Dedifferentiated amniotic fluid mesenchymal stem cell (primary cell): ENCODE results near the gene SLC5A11.
"Not testable (repeated sequence)": the region's sequence is repeated elsewhere in the genome, so short reads cannot be mapped to it uniquely, and the experiment has no call there.

Experiments
- DNase-seq: peaks from one replicate; pipeline ENCODE4 v3.0.0-alpha.2; 2016; ENCODE audit errors: extremely low spot score

SLC5A11 gene

DNA sequence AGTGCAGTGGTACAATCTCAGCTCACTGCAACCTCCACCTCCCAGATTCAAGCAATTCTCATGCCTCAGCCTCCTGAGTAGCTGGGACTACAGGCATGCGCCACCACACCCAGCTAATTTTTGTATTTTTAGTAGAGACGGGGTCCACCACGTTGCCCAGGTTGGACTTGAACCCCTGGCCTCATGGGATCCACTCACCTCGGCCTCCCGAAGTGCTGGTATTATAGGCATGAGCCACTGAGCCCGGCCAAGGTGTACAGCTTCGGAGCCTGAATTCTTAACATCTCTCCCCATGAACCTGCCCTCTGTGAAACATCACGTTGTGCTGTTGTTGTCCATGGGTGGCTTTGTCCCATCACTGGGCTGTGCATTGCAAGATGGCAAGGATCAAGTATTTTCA lies 11.1 kb downstream of the SLC5A11 start:
- not testable (repeated sequence) for DNase-seq

DNA sequence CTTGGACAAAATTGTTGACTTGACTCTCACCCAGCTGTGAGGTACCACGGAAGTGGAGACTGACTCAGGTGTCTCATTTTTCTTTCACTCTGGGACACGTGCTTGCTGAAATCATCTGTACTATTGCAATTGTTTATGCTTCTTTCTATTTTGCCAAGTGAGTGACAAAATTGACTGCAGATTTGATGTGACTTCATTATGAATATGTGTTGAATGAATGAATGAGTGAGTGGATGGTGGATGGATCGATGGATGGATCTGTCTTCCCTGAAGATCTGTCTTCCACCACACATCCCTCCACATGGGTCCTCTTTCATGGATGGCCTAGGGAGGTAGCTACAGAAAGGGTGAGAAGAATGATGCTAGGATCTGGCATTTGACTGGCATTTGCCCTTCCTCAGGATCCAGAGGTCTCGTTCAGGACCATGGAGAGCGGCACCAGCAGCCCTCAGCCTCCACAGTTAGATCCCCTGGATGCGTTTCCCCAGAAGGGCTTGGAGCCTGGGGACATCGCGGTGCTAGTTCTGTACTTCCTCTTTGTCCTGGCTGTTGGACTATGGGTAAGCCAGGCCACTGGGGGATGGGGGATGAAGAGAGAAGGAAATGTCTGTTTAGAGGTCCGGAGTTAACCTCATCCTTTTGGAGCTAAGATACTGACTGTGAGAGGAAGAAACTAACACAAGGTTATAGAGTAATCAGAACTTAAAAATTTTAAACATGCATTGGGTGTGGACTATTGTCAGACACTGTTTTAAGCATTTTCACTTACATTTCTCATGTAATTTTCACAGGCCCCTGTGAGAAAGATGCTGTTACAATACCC lies 12.7 kb downstream of the SLC5A11 start:
- DNase-seq = peak; percentile 17

DNA sequence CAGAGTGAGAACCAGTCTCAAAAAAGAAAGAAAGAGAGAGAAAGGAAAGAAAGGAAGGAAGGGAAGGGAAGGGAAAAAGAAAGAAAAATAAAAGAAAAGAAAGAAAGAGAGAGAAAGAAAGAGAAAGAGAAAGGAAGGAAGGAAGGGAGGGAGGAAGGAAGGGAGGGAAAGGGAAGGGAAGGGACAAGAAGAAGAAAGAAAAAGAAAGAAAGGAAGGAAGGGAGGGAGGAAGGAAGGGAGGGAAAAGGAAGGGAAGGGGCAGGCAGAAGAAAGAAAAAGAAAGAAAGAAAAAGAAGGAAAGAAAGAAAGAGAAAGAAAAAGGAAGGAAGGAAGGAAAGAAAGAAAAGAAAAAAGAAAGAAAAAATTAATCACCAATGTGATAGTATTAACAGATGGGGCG lies 15.7 kb downstream of the SLC5A11 start:
- DNase-seq = no peak

DNA sequence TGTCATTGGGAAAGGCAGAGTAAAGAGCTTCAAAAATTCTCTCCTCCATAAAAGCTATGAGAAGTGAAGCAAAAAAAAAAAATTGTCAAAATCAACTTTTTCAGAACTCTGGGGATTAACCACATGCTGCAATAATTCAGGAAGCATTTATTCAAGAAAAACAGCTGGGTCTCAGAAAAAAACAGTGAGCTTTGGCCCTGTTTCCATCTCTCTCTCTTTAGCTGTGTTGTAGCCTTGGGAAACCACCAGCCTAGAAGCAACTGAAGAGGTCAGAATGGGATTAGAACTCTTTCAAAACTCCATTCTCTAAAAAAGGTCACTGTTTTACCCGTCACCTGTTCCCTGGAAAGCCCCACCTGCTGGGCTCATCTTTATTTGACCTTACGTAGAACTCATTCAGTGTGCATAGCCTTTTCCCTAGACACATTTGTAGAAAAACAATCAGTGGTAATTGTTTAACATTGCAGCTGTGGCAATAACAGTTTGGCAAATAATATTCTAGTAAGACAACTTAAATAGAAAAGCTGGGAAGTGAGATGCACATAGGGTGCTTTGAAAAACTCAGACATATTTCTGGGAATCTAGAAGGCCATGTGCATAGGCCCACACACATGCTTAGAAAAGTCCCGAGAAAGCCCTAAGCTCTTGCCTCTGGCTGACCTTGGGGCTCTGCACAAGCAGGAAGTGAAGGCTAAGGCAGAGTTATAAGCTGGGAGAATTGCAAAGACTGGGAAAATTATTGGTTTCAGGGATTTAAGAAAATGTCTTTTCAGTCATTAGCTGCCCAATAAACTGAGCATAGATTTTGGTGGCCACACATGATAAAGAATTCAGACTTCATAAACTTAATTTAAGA lies 18.0 kb downstream of the SLC5A11 start:
- DNase-seq = no peak

DNA sequence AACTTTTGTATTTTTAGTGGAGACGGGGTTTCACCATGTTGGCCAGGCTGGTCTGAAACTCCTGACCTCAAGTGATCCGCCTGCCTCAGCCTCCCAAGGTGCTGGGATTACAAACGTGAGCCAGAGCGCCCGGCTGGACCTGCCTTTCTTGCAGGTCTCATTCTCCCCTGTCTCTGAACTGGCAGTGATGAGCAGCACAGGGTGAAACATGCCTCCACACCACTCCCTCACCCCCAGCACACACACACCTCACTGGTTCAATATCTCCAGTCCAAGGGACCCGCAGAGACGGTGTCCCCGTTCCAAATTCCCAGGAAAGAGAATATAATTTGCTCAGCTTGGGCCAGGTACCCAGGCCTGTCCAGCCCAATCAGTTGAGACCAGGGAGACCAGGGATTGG lies 23.3 kb downstream of the SLC5A11 start:
- DNase-seq = no peak

DNA sequence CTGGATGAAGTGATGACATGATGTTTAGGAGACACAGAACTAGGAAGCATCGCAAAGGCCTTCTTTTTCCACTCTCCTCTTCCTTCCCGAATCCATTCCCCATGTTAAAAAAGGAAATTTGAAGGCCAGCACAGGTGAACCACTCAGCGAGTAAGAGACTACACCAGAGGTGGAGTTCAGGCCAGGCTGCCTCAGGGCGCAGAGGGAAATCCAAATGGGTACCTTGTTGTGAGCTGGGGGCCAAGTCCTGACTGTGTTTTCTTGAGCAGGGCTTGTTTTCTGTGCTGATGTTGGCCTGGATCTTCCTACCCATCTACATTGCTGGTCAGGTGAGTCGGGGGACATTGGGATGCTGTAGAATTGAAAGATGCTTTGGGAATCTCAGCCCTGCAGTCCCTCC lies 26.1 kb downstream of the SLC5A11 start:
- DNase-seq = no peak

DNA sequence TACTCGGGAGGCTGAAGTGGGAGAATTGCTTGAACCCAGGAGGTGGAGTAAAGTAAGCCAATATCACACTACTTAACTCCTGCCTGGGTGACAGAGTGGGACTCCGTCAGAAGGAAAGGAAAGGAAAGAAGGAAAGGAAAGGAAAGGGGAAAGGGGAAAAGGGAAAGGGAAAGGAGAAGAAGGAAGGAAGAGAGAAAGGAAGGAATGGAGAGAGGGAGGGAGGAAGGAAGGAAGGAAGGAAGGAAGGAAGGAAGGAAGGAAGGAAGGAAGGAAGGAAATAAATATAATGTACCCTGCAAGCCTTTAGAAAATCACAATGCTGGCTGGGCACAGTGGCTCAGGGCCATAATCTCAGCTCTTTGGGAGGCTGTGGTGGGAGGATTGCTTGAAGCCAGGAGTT lies 27.3 kb downstream of the SLC5A11 start:
- no peak for DNase-seq

DNA sequence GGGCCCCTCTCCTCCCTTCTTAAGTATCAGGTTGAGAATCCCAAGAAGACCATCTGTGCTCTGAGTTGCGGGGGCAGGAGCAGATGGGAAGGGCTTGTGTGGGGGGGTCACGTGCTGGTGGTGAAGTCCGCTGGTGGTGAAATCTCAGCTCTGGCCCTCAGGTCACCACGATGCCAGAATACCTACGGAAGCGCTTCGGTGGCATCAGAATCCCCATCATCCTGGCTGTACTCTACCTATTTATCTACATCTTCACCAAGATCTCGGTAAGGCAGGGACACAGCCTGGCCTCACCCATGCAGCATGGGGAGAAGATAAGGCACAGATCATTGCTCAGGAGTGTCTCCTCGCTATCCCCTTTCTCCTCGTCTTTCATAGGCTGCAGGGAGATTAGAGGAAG lies 29.7 kb downstream of the SLC5A11 start:
- DNase-seq = no peak

DNA sequence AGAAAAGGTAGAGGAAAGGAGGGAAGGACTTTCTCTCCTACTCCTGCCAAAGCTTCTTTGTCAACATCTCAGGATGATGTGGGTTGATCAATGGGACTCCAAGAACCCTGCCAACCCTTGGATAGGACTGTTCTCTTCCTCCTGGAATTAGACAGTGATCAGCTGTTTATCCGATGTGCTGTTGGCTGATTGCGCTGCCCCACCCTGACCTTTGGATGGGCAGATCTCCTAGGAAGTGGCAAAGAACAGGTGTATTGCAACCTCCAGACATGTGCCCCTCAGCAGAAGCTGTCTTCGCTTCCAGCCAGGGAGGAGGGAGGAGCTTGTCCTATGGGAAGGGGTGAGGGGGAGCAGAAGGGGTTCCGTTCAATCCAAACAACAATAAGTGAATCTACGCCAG lies 30.5 kb downstream of the SLC5A11 start:
- no peak for DNase-seq

DNA sequence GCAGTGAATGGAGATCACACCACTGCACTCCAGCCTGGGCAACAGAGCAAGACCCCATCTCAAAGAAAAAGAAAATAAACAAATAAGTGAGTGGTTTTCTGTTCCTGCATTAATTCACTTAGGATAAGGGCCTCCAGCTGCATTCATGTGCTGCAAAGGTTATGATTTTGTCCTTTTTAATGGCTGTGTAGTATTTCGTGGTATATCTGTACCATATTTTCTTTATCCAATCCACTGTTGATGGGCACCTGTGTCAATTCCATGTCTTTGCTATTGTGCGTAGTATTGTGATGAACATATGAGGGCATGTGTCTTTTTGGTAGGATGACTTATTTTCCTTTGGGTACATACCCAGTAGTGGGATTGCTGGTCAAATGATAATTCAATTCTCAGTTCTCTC lies 33.9 kb downstream of the SLC5A11 start:
- DNase-seq = no peak

DNA sequence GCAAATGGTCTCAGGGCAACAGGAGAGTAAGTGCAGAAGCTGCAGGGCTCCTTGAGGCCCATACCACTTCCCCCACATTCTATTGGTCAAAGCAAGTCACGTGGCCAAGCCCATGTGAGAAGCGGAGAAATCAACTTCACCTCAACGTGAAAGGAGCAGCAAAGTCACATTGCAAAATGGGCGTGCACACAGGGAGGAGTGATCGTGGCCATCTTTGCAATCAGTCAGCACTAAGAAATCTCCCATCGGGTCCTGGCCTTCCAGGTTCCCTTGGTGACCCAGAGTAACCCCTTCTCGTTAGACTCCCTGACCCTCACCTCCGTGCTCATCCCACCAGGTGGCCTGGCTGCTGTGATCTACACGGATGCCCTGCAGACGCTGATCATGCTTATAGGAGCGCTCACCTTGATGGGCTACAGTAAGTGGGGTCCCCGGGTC lies 38.0 kb downstream of the SLC5A11 start:
- DNase-seq = no peak

DNA sequence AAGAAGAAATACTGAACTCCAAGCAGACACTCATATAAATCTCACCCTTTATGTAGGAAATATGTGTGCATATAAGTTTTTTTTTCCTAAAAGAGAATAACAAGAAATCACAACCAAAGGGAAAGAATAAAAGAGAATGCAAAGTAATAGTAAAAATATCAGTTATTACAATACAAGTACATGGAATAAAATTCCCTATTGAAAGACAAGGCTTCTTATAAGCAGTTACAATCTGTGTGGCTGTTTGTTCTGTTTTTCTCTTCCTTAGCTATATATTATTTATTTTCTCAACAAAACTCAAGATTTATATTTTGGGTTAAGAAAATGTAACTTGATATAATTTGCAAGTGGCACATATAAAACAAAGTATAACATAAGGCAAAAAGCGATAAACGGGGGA lies 41.7 kb downstream of the SLC5A11 start:
- no peak for DNase-seq

DNA sequence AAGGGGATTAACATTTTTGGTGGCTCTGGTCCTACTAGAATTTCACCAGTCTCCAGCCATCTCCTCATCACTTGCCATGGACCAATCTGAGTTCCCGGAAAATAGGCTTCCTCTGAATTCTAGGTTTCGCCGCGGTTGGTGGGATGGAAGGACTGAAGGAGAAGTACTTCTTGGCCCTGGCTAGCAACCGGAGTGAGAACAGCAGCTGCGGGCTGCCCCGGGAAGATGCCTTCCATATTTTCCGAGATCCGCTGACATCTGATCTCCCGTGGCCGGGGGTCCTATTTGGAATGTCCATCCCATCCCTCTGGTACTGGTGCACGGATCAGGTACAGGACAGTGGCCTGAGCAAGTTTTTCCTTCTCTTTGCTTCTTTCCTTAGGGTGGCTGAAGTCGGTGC lies 45.0 kb downstream of the SLC5A11 start:
- DNase-seq = no peak

DNA sequence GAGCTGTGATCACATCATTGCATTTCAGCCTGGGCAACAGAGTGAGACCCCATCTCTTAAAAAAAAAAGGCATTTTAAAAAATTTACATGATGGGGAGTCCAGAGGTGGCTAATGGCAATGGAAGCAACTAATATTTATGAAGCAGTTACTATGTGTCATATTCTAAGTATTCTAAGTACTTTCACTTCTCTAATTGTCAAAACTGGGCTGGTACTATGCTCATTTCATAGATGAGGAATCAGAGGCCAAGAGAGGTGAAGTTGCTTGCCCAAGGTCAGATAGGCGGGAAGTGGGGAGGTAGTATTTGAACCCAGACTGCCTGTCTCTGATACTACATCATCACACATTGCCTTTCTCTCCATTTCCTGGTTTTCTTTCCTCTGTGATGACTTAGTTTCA lies 50.7 kb downstream of the SLC5A11 start:
- no peak for DNase-seq

DNA sequence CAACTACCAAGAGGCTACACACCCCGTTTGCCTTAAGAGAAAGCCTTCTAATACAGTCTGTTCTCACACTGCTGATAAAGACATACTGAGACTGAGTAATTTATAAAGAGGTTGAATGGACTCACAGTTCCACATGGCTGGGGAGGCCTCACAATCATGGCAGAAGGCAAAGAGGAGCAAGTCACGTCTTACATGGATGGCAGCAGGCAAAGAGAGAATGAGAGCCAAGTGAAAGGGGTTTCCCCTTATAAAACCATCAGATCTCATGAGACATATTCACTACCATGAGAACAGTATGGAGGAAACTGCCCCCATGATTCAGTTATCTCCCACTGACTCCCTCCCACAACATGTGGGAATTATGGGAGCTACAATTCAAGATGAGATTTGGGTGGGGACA lies 51.8 kb downstream of the SLC5A11 start:
- DNase-seq = not testable (repeated sequence)

DNA sequence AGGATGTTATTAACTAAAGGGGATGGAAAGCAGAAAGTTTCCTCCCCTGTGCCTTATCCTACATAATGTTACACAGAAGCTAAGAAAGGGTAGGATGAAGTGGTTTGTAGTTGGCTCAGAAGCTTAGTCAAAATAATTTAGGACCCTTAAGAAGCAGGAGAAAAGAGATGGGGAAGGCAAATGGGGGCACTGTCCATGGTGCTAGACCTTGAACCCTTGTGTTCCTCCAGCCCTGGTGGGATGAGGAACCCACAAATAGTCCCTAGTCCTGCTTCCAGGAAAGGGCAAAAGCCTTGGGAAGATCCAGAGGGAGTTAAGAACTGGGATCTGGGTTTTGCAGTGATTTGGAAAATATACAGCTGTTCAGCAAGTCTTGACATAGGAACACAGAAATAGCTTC lies 54.5 kb downstream of the SLC5A11 start:
- DNase-seq = no peak

DNA sequence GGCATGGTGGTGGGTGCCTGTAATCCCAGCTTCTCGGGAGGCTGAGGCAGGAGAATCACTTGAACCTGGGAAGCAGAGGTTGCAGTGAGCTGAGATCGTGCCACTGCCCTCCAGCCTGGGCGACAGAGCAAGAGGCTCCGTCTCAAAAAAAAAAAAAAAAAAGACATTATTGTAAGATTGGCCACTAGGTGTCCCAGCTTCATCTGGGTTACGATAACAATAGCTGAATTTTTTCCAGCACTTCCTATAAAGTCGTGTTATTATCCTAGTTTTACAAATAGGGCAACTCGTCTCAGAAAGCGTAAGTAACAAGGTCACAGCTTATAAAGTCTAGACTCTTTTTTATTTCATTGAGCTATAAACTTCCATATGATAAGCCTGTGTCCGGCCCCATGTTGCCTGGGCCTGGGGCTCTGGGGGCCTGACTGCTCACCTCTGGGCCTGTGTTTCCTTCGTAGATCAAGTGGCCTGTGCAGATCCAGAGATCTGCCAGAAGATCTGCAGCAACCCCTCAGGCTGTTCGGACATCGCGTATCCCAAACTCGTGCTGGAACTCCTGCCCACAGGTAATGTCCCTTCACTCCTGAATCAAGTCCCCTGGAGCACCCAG lies 60.5 kb downstream of the SLC5A11 start:
- DNase-seq = no peak

DNA sequence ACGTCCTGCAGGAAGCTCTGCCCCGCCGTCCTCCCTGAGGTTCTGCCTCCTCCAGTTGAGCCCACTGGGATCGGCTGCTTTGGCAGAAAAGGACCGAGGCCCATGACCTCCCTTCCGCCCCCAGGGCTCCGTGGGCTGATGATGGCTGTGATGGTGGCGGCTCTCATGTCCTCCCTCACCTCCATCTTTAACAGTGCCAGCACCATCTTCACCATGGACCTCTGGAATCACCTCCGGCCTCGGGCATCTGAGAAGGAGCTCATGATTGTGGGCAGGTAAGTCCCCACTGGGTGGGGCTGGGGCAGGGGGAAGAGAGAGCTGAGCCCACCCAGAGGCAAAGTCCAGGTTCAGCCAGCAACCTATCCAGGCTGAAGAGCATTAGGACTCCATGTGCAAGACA lies 61.1 kb downstream of the SLC5A11 start:
- no peak for DNase-seq

DNA sequence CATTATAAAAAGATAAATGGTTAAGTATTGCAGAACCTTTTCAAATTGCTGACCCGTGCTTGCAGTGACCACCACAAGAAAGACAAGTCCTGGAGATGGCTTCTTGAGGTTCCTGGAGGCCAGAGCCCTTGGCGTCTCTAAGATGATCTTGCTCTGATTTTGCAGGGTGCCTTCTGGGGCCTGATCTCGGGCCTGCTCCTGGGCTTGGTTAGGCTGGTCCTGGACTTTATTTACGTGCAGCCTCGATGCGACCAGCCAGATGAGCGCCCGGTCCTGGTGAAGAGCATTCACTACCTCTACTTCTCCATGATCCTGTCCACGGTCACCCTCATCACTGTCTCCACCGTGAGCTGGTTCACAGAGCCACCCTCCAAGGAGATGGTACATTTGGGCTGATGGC lies 63.0 kb downstream of the SLC5A11 start:
- DNase-seq = no peak

DNA sequence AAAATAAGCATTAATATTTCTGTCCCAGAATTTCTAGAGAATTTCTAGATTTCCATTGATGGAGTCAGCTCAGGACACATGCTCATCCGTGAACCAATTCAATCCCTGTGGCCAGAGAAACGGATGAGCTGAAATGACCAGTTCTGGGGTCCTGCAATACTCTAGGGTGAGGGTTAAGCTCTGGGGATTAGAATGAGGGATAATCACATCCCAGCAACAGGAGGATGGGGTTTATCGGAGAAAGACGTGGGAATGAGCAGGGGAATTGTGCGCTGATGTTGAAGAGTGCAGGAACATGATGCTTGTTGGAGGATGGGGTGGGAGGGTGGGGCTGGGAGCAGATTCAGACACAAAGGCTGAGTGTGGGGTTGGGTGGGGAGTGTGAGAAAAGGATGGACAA lies 64.1 kb downstream of the SLC5A11 start:
- no peak for DNase-seq

DNA sequence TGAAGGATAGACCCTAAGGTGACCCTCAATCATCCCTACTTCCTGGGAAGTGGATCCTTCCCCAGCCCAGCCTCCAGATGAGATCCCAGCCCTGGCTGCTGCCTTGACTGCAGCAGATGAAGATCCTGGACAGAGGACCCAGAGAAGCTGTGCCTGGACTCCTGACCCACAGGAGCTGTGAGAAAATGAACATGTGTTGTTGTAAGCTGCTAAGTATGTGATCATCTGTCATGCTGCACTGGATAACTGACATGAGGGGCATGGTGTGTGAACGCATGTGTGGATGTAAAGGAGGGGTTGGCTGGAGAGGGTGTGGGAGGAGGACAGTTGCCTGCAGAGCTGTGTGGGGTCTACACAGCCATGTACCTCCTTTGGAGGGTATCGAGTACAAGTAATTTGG lies 69.3 kb downstream of the SLC5A11 start:
- no peak for DNase-seq

DNA sequence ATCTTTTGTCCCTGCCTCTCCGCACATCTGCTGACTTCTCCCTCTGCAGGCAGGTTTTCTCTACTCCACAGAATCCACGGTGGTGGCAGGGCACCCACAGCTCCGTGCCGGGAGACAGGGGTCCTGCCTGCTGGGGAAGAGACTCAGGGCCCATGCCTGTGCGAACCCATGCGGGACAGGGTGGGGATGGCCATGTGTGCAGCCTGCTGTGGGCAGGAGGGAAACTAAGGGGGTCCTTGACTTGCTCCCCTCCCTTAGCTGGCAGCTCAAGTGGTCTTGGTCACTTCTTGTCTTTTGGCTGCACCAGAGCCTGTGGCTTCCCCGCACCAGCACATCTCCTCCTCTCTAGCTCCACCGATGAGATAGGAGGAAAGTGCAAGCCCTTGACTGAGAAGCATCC lies 69.8 kb downstream of the SLC5A11 start:
- DNase-seq = no peak

DNA sequence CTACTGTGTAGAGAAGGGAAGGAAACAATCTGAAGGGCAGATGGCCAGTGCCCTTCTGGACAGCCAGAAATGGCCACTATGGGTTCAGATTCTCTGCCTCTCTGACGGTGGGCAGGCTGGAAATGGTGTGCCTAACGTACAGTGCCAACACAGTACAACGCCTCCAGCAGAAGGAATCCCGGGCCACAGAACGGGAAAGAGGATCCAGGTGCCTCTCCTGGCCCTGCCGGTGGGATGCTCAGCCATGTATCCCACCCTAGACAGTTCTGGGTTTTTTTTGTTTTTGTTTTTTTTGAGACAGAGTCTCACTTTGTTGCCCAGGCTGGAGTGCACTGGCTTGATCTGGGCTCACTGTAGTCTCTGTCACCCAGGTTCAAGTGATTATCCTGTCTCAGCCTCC lies 71.5 kb downstream of the SLC5A11 start:
- DNase-seq = no peak
